Pancreas (tissue), 10 donors: ENCODE results near the gene TESMIN. TPM values are rescaled to one million over a fixed set of nuclear protein-coding genes. Genes with fewer than 3 reads are reported as not detected.

Experiments used
- ATAC-seq, 4 donors: fragments of 200-7000 bp; cut with Tn5 transposase; one replicate each; pipeline versions ENCODE4 v1.8.0 to v1.9.1; 2020; ENCODE audit warnings: mild to moderate bottlenecking in 4 of 4, moderate library complexity in 4 of 4
- DNase-seq, 6 donors: peaks; one replicate each; pipeline ENCODE4 v3.0.0-alpha.2; 2020
- FAIRE-seq: peaks from 2 replicates; lab custom pipeline; 2012; peaks lifted over from hg19 to GRCh38; lab: Jason Lieb, UNC
- H3K27ac ChIP-seq, 4 donors: fragments of 200-600 bp; sonication (generic); 1 replicate in 3 of 4; 2 replicates in 1 of 4; pipeline versions ENCODE4 v1.5.0 to v1.8.0; 2020
- H3K27me3 ChIP-seq, 4 donors: fragments of 200-600 bp; one replicate each; pipeline ENCODE4 v1.8.0; 2021
- H3K36me3 ChIP-seq, 3 donors: fragments of 200-600 bp; sonication (generic) in 1 of 3; one replicate each; pipeline versions ENCODE4 v1.5.0 to v1.8.0; 2020 to 2021
- H3K4me1 ChIP-seq, 3 donors: fragments of 200-600 bp; one replicate each; pipeline ENCODE4 v1.8.0; 2021
- H3K4me3 ChIP-seq, 4 donors: fragments of 200-600 bp; sonication (generic) in 2 of 4; one replicate each; pipeline versions ENCODE4 v1.5.0 to v1.8.0; 2020 to 2021
- H3K9me3 ChIP-seq, 4 donors: fragments of 200-600 bp; one replicate each; pipeline ENCODE4 v1.8.0; 2021
- WGBS, 2 donors: extraction: QIAGEN DNeasy Blood & Tissue Kit; methylation state at CpG; one replicate each; pipeline ENCODE4 v1.1.7; 2013; 5-methylcytosine and 5-hydroxymethylcytosine counted together
- intact Hi-C, 3 donors: fragments of 100-400 bp; cut with DNase I; formaldehyde crosslinking; loops; one replicate each; pipeline versions ENCODE4 v1.11.1 to v1.14.2; 2022
- polyA plus RNA-seq, 2 donors: library from polyadenylated mRNA; stranded (reverse); fragments of 200-250 nt; gene quantifications; one replicate each; pipeline ENCODE4 v1.2.3, GENCODE V29; 2013
- total RNA-seq, 6 donors: library from RNA; stranded (reverse); fragmentation: NEBNext Ultra II Directional in 4 of 6; extraction: Animal tissue kit (Norgen Biotek cat#: 25700) in 4 of 6; gene quantifications; one replicate each; pipeline versions ENCODE4 v1.2.1 to v1.2.4, GENCODE V29; 2021 to 2023
- TF ChIP-seq, protein P1 (sequence below), 4 donors: fragments of 200-600 bp; sonication (generic) in 3 of 4; IDR thresholded peaks; one replicate each; pipeline versions ENCODE4 v1.5.0 to v1.8.0; 2021; ENCODE audit warnings: antibody characterized with exemption in 4 of 4
- donor health status: healthy with polysubstance abuse.
- donor health status: DM: no; HTN: no; CAD: no; lungs with moderate emphysema.
- donor health status: DM: no; HTN: no; CAD: no.
- donor health status: control.
- donor health status: control.
- donor health status: Bipolar disorder and iron deficiency.
- donor health status: DM: yes; HTN: yes; CAD: no.
- donor health status: DM: no; HTN: no; CAD: no.
- donor health status: DM: no; HTN: no; CAD: no.
- donor health status: DM: yes; HTN: yes; CAD: no.

Gene TESMIN
- total and polyA plus RNA-seq, 8 donors = 1.4 to 3.6 (median 1.9) TPM

DNA sequence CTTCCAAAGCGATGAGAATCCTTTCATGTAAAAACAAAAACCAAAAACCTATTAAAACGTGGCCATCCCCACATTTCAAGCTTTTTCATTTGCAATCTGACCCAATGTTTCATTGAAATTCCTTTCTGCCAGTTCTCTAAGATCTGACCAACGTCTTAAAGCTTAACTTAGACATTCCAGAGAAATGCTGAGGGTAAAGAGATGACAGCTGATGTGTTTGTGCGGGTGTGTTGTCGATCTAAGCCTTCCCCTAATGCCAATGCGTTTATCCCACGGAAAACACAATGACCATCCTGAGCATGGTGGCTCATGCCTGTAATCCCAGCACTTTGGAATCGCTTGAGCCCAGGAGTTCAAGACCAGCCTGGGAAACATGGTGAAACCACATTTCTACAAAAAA is 6.4 kb upstream of the TESMIN start:
- intact Hi-C loops = no loop called here
- Histone ChIP-seq H3K4me3 (no peak overlapping the region), H3K27ac (no peak overlapping the region), H3K27me3 (no peaks in the 10 kb centered on the region), H3K4me1 (no peaks in the 10 kb centered on the region), H3K9me3 (no peaks in the 10 kb centered on the region), H3K36me3 (peaks cover 0 to 66% (median 11%) of the 10 kb centered on the region in 3 donors)
- no peak for ATAC-seq
- TF ChIP-seq, protein P1, sequence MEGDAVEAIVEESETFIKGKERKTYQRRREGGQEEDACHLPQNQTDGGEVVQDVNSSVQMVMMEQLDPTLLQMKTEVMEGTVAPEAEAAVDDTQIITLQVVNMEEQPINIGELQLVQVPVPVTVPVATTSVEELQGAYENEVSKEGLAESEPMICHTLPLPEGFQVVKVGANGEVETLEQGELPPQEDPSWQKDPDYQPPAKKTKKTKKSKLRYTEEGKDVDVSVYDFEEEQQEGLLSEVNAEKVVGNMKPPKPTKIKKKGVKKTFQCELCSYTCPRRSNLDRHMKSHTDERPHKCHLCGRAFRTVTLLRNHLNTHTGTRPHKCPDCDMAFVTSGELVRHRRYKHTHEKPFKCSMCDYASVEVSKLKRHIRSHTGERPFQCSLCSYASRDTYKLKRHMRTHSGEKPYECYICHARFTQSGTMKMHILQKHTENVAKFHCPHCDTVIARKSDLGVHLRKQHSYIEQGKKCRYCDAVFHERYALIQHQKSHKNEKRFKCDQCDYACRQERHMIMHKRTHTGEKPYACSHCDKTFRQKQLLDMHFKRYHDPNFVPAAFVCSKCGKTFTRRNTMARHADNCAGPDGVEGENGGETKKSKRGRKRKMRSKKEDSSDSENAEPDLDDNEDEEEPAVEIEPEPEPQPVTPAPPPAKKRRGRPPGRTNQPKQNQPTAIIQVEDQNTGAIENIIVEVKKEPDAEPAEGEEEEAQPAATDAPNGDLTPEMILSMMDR (IDR thresholded peaks at IDR 0.05) = no peak
- no peak for DNase-seq
- no peak for FAIRE-seq
- 83 to 85% methylated on average over 8 of the region's 8 CpGs for WGBS, 2 donors

DNA sequence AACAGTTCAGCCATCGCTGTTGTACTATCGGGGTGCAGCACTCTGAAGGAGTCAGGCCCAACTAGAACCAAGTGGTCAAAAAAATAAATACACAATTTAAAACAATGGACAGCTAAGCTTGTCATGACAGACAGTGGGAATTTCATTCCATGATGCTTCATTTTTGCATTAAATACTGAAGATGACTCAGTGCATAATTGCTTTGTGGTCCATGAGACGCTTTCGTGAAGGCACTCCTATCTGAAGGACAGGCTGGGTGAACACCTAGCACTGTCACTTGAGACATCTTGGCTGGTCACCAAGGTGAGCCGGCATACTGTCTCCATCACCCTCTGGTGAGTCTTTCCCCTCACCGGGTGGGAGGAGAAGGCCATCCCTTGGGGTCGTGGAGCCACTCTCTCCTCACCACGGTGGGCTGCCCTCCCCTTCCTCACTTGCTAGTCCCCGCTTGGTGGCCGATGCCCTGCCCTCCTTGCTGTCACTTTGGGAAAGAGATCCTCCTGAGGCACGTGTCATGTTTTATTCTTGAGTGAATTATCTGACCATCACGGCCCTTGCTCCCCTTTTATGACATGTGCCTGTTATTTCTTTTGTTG is 4.9 kb upstream of the TESMIN start:
- DNase-seq (no peak), ATAC-seq (no peak), FAIRE-seq (no peak)
- Histone ChIP-seq H3K36me3 (peaks cover 0 to 52% (median 11%) of the 10 kb centered on the region in 3 donors), H3K27me3 (no peaks in the 10 kb centered on the region), H3K27ac (no peak overlapping the region), H3K4me3 (no peak overlapping the region), H3K9me3 (no peaks in the 10 kb centered on the region), H3K4me1 (peaks cover 0 to 5% (median 0%) of the 10 kb centered on the region in 3 donors)
- TF ChIP-seq, protein P1 (IDR thresholded peaks at IDR 0.05) = no peak
- WGBS, 2 donors = 87 to 88% methylated on average over 12 of the region's 12 CpGs
- intact Hi-C loops = no loop called here

DNA sequence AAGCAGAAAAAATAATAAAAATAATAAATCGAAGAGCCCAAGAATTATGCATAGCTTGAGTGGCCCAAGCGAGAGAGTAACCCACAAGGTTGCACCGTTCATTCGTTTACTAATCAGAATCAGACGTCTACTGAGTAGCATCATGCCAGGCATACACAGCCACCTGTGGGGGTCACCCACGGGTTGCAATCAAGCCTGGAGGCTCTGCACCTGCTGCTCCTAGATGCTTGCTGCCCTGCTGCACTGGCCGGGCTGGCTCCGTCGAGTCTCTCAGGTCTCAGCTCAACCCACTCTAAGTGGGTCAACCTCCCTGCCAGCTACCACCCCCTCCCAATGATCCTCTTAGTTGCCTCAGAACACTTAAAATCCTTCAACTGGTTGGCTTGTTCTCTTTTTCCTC is 2.0 kb upstream of the TESMIN start:
- intact Hi-C loops = no loop called here

DNA sequence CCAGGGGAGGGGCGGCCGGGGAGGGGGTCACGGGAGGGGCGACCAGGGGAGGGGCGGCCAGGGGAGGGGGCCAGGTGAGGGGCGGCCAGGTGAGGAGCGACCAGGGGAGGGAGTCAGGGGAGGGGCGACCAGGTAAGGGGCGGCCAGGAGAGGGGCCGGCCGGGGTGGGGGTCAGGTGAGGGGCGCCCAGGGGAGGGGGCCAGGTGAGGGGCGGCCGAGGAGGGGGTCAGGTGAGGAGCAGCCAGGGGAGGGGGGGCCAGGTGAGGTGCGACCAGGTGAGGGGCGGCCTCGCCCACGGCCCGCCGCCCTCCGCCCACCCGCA is 355 bp downstream of the TESMIN start:
- H3K4me3 ChIP-seq = peak overlapping the region; percentile 5 to 63 (median 38)
- no peaks in the 10 kb centered on the region for H3K27me3 ChIP-seq
- ATAC-seq = no peak
- peak in 1 of 6 donors; percentile 15 for DNase-seq
- peaks cover 0 to 2% (median 0%) of the 10 kb centered on the region in 3 donors for H3K36me3 ChIP-seq
- TF ChIP-seq, protein P1 (IDR thresholded peaks at IDR 0.05) = no peak
- no peak overlapping the region for H3K27ac ChIP-seq
- peaks cover 0 to 5% (median 0%) of the 10 kb centered on the region in 3 donors for H3K4me1 ChIP-seq
- WGBS, 2 donors = 9 to 18% methylated on average over 4 to 21 of the region's 22 CpGs
- intact Hi-C loops = no loop called here
- no peaks in the 10 kb centered on the region for H3K9me3 ChIP-seq
- FAIRE-seq = no peak

More for the DNA sequence above, 2.0 kb upstream of the TESMIN start:
- Histone ChIP-seq H3K4me3 (no peak overlapping the region), H3K9me3 (no peaks in the 10 kb centered on the region), H3K27me3 (no peaks in the 10 kb centered on the region), H3K36me3 (peaks cover 0 to 24% (median 5%) of the 10 kb centered on the region in 3 donors), H3K4me1 (peaks cover 0 to 5% (median 0%) of the 10 kb centered on the region in 3 donors), H3K27ac (no peak overlapping the region)
- DNase-seq = no peak
- TF ChIP-seq, protein P1 (IDR thresholded peaks at IDR 0.05) = no peak
- ATAC-seq = no peak
- FAIRE-seq = no peak
- WGBS, 2 donors = 51 to 56% methylated on average over 9 of the region's 9 CpGs
